ENCODE data around the gene PPP2R2C.

GRCh38 chr4:6472008-6472386 is 417 bp downstream of the PPP2R2C start:
- no peak for TF ChIP-seq CTCF (conservative IDR thresholded peaks at IDR 0.05 in 1 of 2, IDR thresholded peaks at IDR 0.05 in 1 of 2; ENCODE audit: low read depth in 1 of 2, low read length in 2 of 2)
- no peak for TF ChIP-seq EZH2 (IDR thresholded peaks at IDR 0.05; ENCODE audit: low read length, missing control alignments)
